AG04450 (cell line): ENCODE measurements around the gene HIVEP2. TPM values are rescaled to one million over a fixed set of nuclear protein-coding genes. Genes with fewer than 3 reads are reported as not detected.

Experiments
- CTCF ChIA-PET: fragments of 300-600, 350-600 bp; formaldehyde crosslinking; extraction: SDS; loops from one replicate; lab custom pipeline; 2022; ENCODE audit warnings: antibody characterized with exemption, inconsistent platforms; lab: Charles Lee
- POLR2A ChIA-PET: fragments of 350-600 bp; formaldehyde crosslinking; extraction: SDS; loops from one replicate; lab custom pipeline; 2021; ENCODE audit warnings: antibody characterized with exemption, inconsistent platforms; lab: Yijun Ruan, JAX
- DNase-seq: peaks from one replicate; pipeline ENCODE4 v3.0.0-alpha.2; 2011; ENCODE audit warnings: low read depth, low spot score
- H3K27ac ChIP-seq: one replicate; pipeline ENCODE4 v1.5.1; 2012; ENCODE audit warnings: low read depth, low read length, control low read depth
- H3K27me3 ChIP-seq: one replicate; pipeline ENCODE4 v1.6.0; 2012; ENCODE audit warnings: low read length; ENCODE audit not compliant: control insufficient read depth, insufficient read depth
- H3K4me3 ChIP-seq: 2 replicates; pipeline ENCODE4 v1.5.1; 2011; ENCODE audit warnings: mild to moderate bottlenecking, low read depth, low read length, control low read depth
- H3K9me3 ChIP-seq: 2 replicates; pipeline ENCODE4 v1.5.1; 2012; ENCODE audit warnings: low read length; ENCODE audit not compliant: control insufficient read depth, insufficient read depth
- CTCF ChIP-seq: IDR thresholded peaks from 2 replicates; pipeline ENCODE4 v1.5.1; 2011; ENCODE audit warnings: low read depth, low read length, control low read depth, inconsistent platforms
- polyA plus RNA-seq: library from polyadenylated mRNA; depleted of rRNA; stranded (reverse); fragments of >200 nt; gene quantifications from 2 replicates; pipeline ENCODE4 v1.2.3, GENCODE V29; 2011

The HIVEP2 gene
- polyA plus RNA-seq, 1 experiment: 4.9 TPM

DNA sequence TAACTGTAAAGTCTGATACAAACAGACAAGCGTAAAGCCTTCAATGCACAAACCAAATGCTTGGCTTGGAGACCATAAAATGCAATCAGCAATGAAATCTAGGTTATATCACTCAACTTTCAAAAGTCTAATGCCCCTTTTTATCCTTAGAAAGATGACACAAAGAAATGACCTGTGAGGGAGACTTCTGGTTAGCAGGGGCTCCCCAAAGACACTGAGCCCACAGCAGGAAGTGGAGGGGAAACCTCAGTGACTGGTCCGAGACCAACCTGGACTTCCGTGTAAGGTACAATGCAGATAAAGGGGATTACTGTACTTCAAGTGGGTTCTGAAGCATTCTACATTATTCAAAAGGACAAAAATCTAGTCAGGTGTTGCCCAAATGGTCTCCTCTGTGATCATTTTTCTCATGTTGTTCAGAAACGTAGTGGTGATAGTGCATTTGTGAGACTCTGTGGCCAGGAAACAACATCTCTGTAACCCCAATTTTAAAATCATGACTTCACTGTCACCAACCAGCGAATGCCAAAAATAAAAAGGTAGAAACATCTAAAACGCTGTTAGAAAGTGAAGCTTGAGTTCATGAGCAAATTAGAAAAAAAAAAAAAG, 88.2 kb downstream of the HIVEP2 start:
- POLR2A ChIA-PET: no interaction called here
- DNase-seq: no peak
- CTCF ChIA-PET: no interaction called here
- no peaks in the 10 kb centered on the region for H3K9me3 ChIP-seq
- no peak overlapping the region for H3K27ac ChIP-seq
- TF ChIP-seq CTCF: no peak
- H3K27me3 ChIP-seq: no peaks in the 10 kb centered on the region
- no peak overlapping the region for H3K4me3 ChIP-seq

DNA sequence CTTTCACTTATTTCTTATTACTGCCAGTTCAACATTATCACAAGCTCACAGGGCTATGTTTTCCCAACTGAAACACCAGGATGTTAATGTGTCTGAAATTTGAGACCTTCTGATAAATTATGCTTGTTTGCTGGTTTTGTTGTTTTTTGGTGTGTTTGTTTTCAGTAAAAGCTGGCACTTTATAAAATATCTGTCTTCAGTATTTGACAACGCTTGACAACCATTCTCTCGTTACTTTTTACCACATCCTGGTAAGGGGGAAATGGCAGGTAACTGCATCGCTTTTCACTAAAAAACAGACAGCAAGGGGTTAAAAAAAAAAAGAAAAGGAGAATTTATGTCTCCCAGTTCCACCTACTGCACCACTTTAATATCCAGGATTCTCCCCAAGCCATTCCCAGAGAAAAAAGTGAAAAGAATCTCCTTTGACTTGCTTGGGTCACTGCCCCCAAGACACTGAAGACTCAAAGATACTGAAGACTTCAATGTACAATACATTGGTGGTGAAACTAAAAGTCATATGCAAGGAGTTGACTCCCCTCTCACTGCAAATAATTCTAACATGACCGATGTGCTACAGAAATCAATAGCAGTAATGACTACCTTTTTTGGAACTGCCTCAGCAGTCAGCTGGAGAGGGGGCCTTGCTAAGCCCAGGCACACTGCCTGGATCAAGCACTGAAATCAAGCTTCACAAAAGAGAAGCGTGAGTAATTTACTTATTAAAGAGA, 88.9 kb downstream of the HIVEP2 start:
- no peak for TF ChIP-seq CTCF
- DNase-seq: no peak
- ChIA-PET POLR2A (no interaction called here), CTCF (no interaction called here)
- Histone ChIP-seq H3K27me3 (no peaks in the 10 kb centered on the region), H3K27ac (no peak overlapping the region), H3K9me3 (no peaks in the 10 kb centered on the region), H3K4me3 (no peak overlapping the region)

GRCh38 chr6:142854589-142855488, 90.1 kb downstream of the HIVEP2 start:
- ChIA-PET CTCF (no interaction called here), POLR2A (no interaction called here)
- no peak for TF ChIP-seq CTCF
- Histone ChIP-seq H3K9me3 (no peaks in the 10 kb centered on the region), H3K27ac (no peak overlapping the region), H3K27me3 (no peaks in the 10 kb centered on the region), H3K4me3 (no peak overlapping the region)
- DNase-seq: no peak

DNA sequence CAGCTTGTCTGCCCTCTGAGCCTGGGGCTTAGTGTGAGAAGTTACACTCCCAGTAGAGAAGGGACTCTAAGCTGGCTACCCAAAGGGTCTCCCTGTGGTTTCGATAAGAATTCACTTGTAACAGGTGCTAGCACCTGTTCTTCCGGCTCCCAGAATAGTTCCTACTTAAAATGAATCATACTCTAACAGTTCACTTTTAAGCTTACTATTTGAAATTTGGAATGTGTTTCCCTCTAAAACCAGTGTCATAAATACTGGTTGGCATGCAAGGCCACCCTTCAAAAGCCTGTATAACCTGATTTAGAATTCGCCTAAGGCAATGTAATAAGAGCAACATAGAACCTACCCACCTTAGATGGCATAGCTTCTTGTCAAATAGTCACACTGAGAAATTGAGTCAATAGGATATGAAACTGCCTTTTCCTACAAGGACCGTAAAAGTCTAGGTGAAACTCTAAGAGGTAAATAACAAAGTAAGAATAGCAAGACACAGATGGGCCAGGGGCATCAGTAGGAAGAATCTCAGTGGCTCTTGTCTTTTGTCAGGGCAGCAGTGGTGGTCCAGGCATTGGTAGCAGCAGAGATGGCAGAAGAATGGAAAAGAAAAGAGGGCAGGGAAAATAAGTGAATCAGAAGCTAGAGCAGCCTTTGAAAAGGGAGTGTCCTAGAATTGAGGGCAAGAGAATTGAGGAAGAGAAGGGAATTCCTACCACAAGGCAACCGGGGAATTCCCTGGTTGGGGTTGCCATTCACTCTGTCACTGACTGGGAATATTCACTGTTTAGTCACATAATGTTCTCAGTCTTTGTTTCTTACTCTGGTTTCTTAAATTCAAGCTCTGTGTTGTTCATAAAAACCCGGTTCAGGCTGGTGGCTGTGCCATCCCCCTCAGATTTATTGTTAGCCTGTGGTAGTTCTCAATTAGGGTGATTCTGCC, 91.5 kb downstream of the HIVEP2 start:
- no peaks in the 10 kb centered on the region for H3K9me3 ChIP-seq
- H3K4me3 ChIP-seq: no peak overlapping the region
- POLR2A ChIA-PET: no interaction called here
- no peak for DNase-seq
- H3K27me3 ChIP-seq: no peaks in the 10 kb centered on the region
- CTCF ChIA-PET: no interaction called here
- H3K27ac ChIP-seq: no peak overlapping the region
- TF ChIP-seq CTCF: no peak
